Stimulated activated CD4-positive, alpha-beta T cell treated with anti-CD3 and anti-CD28 coated beads, Interleukin-1b, Interleukin-23, amount 100 ng/mL, for 48 hours (primary cell): Measurements from ENCODE around the gene PKDREJ.
"Not testable (repeated sequence)": the region's sequence is repeated elsewhere in the genome, so short reads cannot be mapped to it uniquely, and the experiment has no call there.

ENCODE experiments used
- DNase-seq: peaks from one replicate; pipeline ENCODE4 v3.0.0-alpha.2; 2020

The PKDREJ gene, protein sequence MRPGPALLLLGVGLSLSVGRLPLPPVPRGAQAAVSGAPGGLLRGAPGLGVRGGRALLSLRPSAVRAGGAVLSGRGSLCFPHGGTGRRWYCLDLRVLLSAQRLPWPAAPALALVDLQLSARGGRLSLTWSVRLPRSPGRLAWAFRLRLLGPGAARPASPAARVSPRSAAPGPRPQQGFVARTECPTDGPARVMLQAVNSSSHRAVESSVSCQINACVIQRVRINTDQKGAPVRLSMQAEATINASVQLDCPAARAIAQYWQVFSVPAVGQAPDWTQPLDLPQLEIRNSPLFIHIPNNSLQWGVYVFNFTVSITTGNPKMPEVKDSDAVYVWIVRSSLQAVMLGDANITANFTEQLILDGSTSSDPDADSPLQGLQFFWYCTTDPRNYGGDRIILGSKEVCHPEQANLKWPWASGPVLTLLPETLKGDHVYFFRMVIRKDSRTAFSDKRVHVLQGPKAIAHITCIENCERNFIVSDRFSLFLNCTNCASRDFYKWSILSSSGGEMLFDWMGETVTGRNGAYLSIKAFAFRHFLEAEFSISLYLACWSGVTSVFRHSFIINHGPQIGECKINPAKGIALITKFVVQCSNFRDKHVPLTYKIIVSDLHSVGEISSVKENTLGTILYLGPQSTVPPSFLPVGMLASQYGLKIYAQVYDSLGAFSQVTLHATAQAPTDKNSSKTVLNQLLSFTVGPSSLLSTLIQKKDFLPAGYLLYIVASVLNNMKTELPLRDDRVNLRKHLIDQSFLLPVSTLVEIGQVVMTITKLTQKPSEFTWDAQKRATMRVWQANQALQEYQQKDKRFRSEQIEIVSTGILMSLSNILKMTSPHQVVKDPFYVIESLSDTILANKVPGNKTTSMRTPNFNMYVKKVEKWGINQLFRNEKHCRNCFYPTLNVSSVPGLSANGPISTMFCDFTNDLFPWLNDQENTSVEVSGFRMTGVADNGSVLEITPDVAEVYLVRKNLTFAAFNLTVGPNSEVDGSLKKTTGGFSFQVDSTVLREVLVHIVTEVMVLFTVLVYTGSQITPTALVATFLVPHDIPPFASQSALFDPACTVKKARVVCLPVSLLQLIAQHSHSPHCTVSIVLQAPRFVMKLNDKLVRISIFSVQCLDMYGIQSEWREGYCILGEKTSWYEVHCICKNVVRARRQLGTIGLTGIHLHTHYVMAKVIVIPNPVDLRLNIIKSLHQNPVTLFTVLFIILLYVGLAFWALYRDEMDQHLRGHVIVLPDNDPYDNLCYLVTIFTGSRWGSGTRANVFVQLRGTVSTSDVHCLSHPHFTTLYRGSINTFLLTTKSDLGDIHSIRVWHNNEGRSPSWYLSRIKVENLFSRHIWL (N-terminal part only)

DNA sequence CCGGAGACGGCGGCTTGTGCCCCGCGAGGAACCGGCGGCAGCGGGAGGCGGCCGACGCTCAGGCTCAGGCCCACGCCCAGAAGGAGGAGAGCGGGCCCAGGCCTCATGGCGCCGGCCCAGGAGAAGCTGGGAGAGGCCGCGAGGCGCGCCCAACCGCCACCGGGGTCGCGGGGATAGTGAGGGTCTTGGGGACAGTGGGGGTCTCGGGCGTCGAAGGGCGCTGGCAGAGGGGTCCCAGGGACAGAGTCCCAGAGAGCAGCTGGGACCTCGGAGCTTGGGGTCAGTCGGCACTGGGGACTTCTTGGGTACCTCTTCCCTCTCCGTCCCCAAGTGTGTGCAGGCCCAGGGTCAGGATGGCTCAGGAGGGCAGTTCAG lies at the start of gene PKDREJ:
Gene PKDREJ, minus strand, starts transcription at position 128 of the 375 bp plus-strand sequence. Its CDS starts 21 bp downstream, at position 107.
- DNase-seq = no peak

DNA sequence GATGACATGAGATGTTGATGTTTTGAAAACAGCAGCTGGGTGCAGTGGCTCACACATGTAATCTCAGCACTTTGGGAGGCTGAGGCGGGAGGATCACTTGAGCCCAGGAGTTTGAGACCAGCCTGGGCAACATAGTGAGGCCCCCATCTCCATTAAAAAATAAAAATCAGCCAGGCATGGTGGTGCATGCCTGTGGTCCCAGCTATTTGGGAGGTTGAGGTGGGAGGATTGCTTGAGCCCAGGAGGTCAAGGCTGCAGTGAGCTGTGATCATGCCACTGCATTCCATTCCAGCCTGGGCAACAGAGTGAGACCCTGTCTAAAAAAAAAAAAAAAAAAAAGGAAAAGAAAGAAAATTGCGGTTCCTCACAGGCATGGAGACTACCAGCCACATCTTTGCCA lies 49.7 kb upstream of the PKDREJ start:
- not testable (repeated sequence) for DNase-seq

DNA sequence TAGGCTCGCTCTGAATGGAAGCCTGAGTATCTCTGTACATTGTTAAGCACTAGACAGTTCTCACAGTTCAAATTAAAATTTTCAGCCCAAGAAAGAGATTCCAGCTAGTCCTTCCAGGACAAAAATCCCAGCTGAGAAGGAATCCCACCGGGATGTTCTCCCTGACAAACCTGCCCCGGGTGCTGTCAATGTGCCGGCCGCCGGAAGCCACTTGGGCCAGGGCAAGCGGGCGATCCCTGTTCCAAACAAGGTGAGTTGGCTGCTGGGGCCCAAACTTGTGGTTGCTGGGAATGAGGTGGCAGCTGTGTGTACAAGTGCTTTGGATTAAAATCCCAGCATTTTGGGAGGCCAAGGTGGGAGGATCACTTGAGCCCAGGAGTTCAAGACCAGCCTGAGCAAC lies 48.9 kb upstream of the PKDREJ start:
- no peak for DNase-seq

DNA sequence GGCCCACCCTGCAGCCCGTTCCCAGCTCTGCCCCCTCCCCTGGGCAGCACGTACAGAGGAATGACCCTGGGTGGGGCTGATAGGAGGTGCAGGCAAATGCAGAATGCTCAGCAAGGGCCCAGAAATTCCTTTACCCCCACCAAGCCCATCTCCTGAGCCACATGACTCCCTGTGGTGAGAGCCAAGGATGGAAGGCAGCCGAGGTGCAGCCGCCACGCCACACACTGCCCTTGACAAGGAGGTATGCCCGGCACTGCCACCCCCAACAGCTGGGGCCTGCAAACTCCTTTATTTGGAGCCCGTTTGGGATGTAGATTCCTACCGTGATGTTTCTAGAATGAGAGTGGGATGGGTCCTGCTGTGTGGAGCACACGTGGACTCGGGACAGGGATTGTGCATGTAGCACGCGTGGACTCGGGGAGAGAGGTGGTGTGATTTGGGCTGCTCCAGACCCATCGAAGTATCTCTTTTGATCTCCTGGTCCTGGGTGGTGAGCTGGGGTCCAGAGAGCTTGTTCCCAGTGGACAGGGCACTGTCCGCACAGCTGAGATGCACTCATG lies 46.5 kb upstream of the PKDREJ start:
- DNase-seq = no peak

DNA sequence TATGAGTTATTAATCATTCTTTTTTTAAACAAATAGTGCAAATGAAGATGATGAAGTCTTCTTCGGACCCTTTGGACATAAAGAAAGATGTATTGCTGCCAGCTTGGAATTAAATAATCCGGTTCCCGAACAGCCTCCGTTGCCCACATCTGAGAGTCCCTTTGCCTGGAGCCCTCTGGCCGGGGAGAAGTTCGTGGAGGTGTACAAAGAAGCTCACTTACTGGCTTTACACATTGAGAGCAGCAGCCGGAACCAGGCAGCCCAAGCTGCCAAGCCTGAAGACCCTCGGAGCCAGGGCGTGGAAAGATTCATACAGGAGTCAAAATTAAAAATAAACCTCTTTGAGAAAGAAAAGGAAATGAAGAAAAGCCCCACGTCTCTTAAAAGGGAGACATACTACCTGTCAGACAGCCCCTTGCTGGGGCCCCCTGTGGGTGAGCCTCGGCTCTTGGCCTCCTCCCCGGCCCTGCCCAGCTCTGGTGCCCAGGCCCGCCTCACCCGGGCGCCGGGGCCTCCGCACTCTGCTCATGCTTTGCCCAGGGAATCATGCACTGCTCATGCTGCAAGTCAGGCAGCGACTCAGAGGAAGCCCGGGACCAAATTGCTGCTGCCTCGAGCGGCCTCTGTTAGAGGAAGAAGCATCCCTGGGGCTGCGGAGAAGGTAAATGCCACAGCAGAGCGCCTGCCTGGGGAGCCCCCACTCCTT lies 45.3 kb upstream of the PKDREJ start:
- no peak for DNase-seq

DNA sequence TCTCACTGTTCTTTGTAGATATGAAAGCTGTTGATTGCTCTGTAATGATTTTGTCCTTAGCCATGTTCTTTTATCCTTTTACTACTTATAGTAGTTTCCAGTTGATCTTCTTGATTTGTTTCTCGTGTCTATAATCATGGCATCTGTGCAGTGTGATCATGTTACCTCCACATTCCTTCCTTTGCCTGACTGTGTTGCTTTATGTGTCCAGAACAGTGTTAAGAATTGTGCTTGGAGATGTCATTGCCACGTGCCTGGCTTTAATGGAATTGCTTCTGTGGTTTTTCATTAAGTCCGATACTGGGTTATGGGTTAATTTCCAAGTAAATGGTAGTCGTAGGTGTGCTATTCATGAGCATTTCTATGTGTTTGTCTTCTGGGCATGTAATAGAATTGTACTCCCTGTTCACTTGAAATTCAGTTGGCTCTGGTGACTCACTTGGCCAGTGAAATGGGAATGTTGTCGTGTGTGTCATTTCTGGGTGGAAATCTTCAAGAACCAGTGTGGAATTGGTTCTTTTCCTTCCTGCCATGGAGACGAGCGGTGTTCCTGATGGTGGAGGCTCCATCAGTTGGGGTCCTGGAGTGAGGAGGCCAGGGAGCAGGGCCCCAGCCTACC lies 40.3 kb upstream of the PKDREJ start:
- DNase-seq = no peak

DNA sequence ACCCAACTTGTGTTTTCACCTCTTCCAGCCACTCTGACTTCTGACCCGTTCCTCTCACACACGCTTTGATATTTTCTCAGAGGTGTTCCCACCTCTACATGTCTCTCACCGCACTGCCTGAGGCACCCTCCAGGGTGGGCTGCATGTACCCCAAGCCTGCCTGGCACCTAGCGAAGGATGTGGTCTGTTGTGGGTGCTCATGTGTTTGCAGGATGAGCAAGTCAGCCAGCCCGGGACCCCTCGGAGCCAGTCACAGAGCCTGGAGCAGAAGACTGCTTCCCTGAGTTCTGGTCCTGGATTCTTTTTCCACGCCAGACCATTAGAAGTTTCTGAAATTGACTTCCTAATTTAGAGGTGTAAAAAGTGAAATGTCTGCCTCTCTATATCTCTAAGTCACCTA lies 37.3 kb upstream of the PKDREJ start:
- DNase-seq = no peak

DNA sequence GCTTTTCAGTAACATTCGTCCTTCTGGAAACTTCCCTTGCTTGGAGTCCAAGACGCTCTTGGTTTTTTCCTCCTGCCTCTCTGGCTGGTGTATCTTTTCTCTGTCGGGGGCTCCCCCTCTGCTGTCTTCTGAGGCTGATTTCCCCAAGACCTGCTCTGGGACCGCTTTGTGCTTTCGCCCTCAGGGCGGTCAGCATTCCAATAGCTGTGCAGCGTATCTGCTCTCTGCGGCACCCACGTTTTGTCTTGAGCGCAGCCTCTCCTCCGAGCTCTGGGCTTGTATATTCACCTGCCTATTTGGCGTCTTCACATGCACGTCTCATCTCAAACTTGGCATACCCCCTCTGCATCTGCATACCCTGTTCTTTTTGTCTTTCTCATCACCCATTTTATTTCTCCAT lies 36.0 kb upstream of the PKDREJ start:
- no peak for DNase-seq

DNA sequence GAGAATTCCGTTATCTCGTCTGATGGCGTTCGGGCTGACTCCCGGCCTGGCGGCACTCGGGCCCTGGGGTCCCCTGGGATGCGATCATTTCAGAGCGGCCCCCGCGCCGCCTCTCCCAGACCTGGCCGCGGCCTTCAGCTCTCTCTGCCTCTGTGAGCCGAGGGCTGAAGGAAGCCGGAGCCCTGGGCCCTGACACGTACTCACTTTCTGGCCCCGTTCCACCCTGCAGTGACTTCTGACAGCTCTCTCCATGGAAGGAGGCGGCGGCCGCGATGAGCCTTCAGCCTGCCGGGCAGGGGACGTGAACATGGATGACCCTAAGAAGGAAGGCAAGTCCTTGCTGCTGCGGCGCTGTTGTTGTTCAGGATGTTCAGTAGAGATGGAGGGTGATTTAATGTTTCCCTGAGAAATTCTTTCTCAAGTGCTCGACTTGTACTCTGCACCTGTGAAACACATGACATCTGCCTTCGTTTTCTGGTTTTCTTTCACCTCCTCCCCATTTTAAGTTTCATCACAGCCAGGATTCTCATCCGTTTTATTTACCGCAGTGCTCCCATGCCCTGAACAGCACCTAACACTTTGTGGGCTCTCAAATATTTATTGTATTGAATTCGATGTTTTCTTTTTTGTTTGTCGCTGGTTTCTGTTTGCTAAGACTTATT lies 34.1 kb upstream of the PKDREJ start:
- peak; percentile 19 for DNase-seq

DNA sequence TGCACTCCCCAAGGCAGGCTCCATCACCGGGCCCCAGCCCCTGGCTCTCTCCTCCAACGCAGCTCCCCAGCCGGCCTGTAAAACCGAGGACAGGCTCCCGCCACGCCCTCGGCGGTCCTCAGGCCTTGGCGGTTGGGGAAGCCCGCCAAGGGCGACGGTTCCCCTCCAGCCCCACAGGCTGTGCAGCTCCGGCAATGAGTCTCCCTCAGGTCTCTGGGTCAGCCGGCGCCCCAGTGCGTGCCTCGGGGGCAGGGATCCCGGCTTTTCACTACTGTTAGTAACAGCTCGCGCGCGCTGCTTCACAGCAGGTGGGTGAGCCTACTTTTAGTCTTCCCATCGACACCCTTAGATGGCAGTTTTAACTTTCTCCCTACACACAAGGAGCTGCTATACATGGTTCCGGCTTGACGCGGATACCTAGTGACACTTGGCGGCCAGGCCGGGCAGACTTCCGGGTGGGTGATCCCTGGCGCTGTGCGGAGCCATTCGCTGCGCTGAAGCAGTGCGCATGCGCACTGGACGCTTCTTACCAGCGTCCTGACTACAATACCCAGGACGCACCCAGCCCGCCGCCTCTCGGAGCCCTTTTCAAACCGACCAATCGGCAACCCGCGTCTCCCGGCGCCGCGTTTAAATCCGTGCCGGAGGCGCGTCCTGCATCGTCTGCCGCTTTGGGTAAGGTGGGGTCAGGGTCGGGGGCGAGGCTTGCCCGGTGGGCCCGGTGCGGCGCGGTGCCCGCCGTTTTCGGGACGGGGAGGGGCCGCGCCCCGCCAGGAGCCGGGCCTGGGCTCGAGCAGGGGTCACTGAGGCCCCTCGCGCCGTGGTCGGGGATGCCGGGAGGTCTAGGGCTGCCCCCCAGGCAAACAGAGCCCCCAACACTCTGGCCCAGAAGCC lies 33.4 kb upstream of the PKDREJ start, which contains the start of gene GTSE1:
Gene GTSE1, plus strand, starts transcription at position 614 of the 894 bp plus-strand sequence. CDS start 531 bp downstream, outside the sequence.
- peak; percentile 98 for DNase-seq

DNA sequence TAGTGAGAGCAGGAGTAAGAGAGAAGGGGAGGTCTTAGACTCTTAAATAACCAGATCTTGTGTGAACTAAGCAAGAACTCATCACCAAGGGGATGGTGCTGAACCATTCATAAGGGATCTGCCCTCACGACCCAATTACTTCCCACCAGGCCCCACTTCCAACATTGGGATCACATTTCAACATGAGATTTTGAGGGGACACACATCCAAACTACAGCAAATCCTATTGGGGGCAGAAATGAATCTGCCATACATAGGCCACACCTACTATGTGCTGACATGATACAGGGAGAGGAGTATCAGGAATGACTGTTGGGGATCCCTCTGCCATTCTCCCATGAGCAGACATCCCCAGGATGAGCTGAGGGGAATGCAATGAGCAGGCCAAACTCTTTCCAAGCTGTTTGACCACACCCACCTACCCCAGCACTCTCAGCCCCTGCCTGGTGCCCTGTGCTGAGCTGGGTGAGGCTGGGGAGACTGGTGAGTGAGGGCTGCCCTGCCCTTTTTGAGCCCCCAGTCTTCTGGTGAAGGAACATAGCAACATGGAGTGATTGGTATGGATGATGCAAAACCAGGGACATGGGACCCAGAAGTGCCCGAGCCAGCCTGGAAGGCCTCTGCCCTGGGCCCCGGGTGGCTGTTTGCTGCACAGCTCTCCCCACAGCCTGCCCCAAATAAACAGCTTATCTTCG lies 32.3 kb upstream of the PKDREJ start:
- DNase-seq = no peak

DNA sequence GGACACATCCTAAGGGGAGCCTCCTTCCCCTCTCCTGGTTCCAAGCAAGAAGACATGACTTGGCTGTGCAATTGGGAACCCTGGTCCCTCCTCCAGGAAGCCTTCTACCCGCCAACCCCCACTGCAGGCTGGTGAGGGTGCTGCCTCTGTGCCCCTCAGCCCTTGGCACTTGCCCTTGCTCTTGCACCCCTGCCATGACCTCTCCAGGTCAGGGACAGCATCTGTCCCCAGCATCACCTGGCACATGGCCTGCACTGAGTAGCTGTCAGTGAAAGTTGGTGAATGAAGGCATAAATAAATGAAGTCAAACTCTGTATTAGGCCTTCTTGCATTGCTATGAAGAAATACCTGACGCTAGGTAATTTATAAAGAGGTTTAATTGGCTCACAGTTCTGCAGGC lies 31.6 kb upstream of the PKDREJ start:
- DNase-seq = no peak

DNA sequence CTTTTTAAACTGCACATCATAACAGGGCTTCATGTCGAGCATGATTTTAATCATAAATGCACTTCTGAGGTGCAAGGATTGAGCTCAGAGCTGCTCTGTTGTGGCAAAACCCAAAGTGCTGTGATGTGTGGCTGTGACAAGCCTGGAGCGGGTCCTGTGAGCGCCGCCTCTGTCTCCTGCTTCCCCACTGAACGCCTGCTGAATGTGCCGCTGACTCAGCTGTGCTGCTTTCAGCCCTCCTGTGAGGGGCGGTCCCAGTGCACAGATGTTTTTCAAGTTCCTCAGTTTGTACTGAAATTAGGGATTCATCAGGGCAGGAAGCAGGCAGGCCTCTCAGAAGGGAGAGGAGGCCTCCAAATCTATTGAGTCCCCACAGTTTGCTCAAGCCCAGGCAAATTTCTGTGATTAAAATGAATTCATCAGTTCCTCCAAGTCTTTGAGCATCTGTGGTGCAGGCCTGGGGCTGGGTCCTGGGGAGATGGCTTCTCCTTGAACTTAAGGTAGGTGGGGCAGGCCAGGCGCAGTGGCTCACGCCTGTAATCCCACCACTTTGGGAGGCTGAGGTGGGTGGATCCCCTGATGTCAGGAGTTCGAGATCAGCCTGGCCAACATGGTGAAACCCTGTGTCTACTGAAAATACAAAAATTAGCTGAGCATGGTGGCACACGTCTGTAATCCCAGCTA lies 30.6 kb upstream of the PKDREJ start:
- DNase-seq = peak; percentile 19

DNA sequence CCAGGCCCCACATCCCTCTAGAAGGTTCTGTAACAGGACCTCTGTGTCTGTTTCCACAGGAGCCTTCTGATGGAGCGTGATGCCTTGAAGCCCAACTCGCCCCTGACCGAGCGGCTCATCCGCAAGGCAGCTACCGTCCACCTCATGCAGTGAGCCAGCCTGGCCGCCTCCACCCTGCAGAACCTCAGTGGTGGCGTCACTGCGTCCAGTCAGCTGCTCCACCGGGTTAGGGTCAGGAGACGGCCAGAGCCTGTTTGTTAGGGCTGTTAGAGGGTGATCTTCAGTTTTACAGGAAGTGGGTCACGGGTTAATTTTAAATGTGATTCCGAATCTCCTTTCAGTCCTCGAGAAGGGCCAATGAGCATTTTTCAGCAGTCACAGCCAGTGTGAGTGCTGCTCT lies 29.6 kb upstream of the PKDREJ start:
- DNase-seq = no peak

DNA sequence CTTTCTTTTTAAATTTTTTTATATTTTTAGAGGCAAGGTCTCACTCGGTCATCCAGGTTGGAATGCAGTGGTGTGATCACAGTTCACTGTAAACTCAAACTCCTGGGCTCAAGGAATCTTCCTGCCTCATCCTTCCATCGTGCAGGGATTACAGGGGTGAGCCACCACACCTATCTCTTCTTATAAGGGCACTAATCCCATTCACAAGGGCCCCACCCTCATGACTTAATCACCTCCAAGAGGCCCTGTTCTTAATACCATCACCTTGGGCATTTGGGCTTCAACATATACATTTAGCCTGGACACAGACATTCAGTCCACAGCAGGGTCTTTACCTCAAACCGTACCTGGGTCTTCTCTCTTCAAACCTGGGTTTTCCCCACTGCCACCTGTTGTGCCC lies 29.0 kb upstream of the PKDREJ start:
- no peak for DNase-seq

DNA sequence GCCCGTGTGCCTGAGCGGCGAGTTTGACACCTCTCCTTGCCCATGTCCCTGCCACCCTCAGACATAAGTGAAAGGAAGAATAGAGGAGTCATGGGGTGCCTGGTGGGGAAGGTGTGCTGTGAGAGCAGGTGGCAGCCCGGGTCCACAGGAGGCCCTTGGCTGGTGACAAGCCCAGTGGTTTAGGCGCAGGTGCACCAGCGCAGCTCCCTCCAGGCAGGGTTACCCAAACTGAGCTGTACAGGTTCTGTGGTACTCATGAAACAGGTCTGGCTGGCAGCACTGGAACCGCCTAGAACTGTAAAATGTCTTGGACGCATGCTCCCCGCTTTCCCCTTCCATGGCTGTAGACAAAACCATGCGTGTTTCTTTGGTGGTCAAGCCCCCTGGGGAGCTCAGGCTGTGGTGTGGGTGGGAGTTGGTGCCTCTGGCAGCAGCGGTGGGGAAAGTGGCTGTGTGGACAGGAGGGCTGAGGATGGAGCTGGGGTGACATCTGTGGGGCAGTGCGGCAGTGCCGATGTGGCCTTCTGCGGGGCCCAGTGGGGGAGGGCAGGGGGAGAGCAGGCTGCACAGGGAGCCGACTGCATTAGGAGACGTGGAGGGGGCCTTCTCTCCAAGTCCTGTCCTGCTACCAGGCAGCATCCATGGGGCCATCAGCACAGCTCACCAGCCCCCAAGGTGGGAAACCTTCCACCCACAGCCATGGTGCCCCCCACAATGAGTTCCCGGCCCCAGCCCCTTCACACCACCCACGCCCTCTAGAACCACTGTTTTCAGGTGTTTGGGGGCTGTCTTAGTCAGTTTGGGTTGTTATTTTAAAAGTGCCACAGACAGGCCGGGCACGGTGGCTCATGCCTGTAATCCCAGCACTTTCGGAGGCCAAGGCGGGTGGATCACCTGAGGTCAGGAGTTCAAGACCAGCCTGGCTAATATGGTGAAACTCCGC lies 28.0 kb upstream of the PKDREJ start:
- no peak for DNase-seq

DNA sequence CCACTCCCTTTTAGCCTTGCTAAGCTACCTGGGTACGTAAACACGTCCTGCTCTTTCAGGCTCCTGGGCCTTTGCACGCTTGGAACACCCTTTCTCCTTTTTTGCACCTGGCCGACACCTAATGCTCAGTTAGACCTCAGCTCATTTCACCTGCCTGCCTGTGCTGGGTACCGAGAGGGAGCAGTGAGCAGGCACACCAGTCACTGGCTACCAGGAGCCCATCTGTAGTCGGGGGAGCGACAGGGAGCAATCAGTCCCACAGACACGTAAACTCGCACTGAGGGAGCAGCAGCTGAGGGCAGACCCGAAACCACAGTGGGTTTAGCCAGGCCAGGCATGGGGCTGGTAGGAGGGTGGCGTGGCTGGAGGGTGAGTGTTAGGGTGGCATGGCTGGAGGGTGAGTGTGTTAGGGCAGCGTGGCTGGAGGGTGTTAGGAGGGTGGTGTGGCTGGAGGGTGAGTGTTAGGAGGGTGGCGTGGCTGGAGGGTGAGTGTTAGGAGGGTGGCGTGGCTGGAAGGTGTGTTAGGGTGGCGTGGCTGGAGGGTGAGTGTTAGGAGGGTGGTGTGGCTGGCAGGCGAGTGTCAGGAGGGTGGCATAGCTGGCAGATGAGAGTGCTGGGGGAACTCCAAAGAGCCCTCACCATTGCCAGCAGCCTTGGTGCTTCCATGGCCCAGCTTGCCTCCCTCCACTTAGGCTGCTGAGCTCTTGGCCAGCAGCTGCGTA lies 27.1 kb upstream of the PKDREJ start:
- no peak for DNase-seq
